HEK293 (cell line): ENCODE data around the gene WDR17.
A peak's percentile ranks its signal among the peaks of the same experiment; 100 is the strongest.

Experiments used
- CTCF ChIA-PET: fragments of 350-600 bp; formaldehyde crosslinking; extraction: SDS; loops from one replicate; lab custom pipeline; 2021; ENCODE audit warnings: antibody characterized with exemption; lab: Yijun Ruan, JAX
- POLR2A ChIA-PET: fragments of 300-600 bp; formaldehyde crosslinking; extraction: SDS; loops from one replicate; lab custom pipeline; 2020; ENCODE audit warnings: antibody characterized with exemption, inconsistent platforms; lab: Yijun Ruan, JAX
- H3K27ac ChIP-seq: fragments of 200-500 bp; sonication (Bioruptor generic); 2 replicates; pipeline ENCODE4 v1.5.1; 2014; ENCODE audit warnings: low read depth, low read length, control low read depth, inconsistent platforms; ENCODE audit errors: extremely low read depth
- H3K36me3 ChIP-seq, 2 experiments: fragments of 200-500 bp in 1 of 2; sonication (Bioruptor generic) in 1 of 2; 1 replicate in 1 of 2; 2 replicates in 1 of 2; pipeline ENCODE4 v1.5.1; 2014 to 2017; ENCODE audit warnings: inconsistent platforms in 2 of 2, low read length in 2 of 2; ENCODE audit not compliant: control insufficient read depth in 2 of 2, insufficient read depth in 1 of 2
- H3K4me1 ChIP-seq: fragments of 200-500 bp; sonication (Bioruptor generic); 2 replicates; pipeline ENCODE4 v1.5.1; 2014; ENCODE audit warnings: mild to moderate bottlenecking, low read length, inconsistent platforms; ENCODE audit not compliant: control insufficient read depth, insufficient read depth
- H3K4me3 ChIP-seq: 2 replicates; pipeline ENCODE4 v1.5.1; 2011; ENCODE audit warnings: low read depth, mild to moderate bottlenecking, control low read depth, low read length, moderate library complexity
- H3K9me3 ChIP-seq: fragments of 200-500 bp; sonication (Bioruptor generic); 2 replicates; pipeline ENCODE4 v1.5.1; 2014; ENCODE audit warnings: low read depth, low read length, inconsistent platforms; ENCODE audit not compliant: control insufficient read depth, insufficient read depth
- ATF2 ChIP-seq: fragments of 450-650 bp; formaldehyde crosslinking; IDR thresholded peaks from 2 replicates; pipeline ENCODE4 v1.5.1; 2016; ENCODE audit warnings: missing biosample characterization, missing genetic modification characterization, low read depth
- ELK4 ChIP-seq: IDR thresholded peaks from 2 replicates; pipeline ENCODE4 v1.6.1; 2011; ENCODE audit warnings: mild to moderate bottlenecking, low read depth, low read length, borderline replicate concordance
- GFI1B ChIP-seq: fragments of 450-650 bp; formaldehyde crosslinking; IDR thresholded peaks from 2 replicates; pipeline ENCODE4 v1.5.1; 2016; ENCODE audit warnings: missing biosample characterization, missing genetic modification characterization
- HOXC10 ChIP-seq: sonication (generic); formaldehyde crosslinking; IDR thresholded peaks from 2 replicates; pipeline ENCODE4 v1.8.1; 2023; ENCODE audit warnings: mild to moderate bottlenecking, missing genetic modification reagents
- KLF17 ChIP-seq: fragments of 450-650 bp; formaldehyde crosslinking; IDR thresholded peaks from 2 replicates; pipeline ENCODE4 v1.5.1; 2016; ENCODE audit warnings: missing biosample characterization, missing genetic modification characterization
- PRDM1 ChIP-seq: fragments of 450-650 bp; formaldehyde crosslinking; IDR thresholded peaks from 2 replicates; pipeline ENCODE4; 2016; ENCODE audit warnings: missing biosample characterization, missing genetic modification characterization
- REST ChIP-seq: fragments of 450-650 bp; formaldehyde crosslinking; IDR thresholded peaks from 2 replicates; pipeline ENCODE4 v1.5.1; 2016; ENCODE audit warnings: missing biosample characterization, missing genetic modification characterization
- SCRT2 ChIP-seq: fragments of 450-650 bp; formaldehyde crosslinking; IDR thresholded peaks from 2 replicates; pipeline ENCODE4 v1.5.1; 2016; ENCODE audit warnings: missing biosample characterization, missing genetic modification characterization
- SP3 ChIP-seq: fragments of 450-650 bp; formaldehyde crosslinking; IDR thresholded peaks from 2 replicates; pipeline ENCODE4 v1.5.1; 2016; ENCODE audit warnings: missing biosample characterization, missing genetic modification characterization
- ZBTB8A ChIP-seq: fragments of 450-650 bp; formaldehyde crosslinking; IDR thresholded peaks from 2 replicates; pipeline ENCODE4 v1.5.1; 2016; ENCODE audit warnings: missing biosample characterization, missing genetic modification characterization
- ZNF114 ChIP-seq: fragments of 450-650 bp; formaldehyde crosslinking; IDR thresholded peaks from 2 replicates; pipeline ENCODE4 v1.5.0; 2017; ENCODE audit warnings: missing biosample characterization, missing genetic modification characterization
- ZNF175 ChIP-seq: fragments of 450-650 bp; formaldehyde crosslinking; IDR thresholded peaks from 2 replicates; pipeline ENCODE4 v1.5.1; 2016; ENCODE audit warnings: missing biosample characterization, missing genetic modification characterization
- ZNF350 ChIP-seq: fragments of 450-650 bp; formaldehyde crosslinking; IDR thresholded peaks from 2 replicates; pipeline ENCODE4 v1.5.0; 2017; ENCODE audit warnings: missing biosample characterization, mild to moderate bottlenecking, missing genetic modification characterization
- ZNF514 ChIP-seq: fragments of 450-650 bp; formaldehyde crosslinking; IDR thresholded peaks from 2 replicates; pipeline ENCODE4 v1.5.1; 2016; ENCODE audit warnings: missing biosample characterization, missing genetic modification characterization
- ZNF610 ChIP-seq: fragments of 450-650 bp; formaldehyde crosslinking; IDR thresholded peaks from 2 replicates; pipeline ENCODE4 v1.5.1; 2016; ENCODE audit warnings: missing biosample characterization, missing genetic modification characterization, borderline replicate concordance
- ZNF626 ChIP-seq: fragments of 450-650 bp; sonication (Bioruptor Pico); formaldehyde crosslinking; IDR thresholded peaks from 2 replicates; pipeline ENCODE4 v1.5.1; 2018; ENCODE audit warnings: missing biosample characterization, missing genetic modification characterization, inconsistent platforms
- ZNF670 ChIP-seq: fragments of 450-650 bp; formaldehyde crosslinking; IDR thresholded peaks from 2 replicates; pipeline ENCODE4 v1.5.1; 2016; ENCODE audit warnings: missing biosample characterization, missing genetic modification characterization, low read depth
- TF ChIP-seq, protein P1 (sequence below): fragments of 450-650 bp; formaldehyde crosslinking; IDR thresholded peaks from 2 replicates; pipeline ENCODE4 v1.5.1; 2016; ENCODE audit warnings: missing biosample characterization, missing genetic modification characterization
- TF ChIP-seq, protein P2 (sequence below): fragments of 450-650 bp; formaldehyde crosslinking; optimal IDR thresholded peaks from 2 replicates; pipeline ENCODE3; 2016; ENCODE audit warnings: missing biosample characterization, mild to moderate bottlenecking, missing genetic modification characterization

Gene WDR17

GRCh38 chr4:176053785-176054184 lies 11.9 kb upstream of the WDR17 start:
- CTCF ChIA-PET: no interaction called here
- TF ChIP-seq ZNF114 (tag by site-specific recombination) (no peak), PRDM1 (no peak), ZNF626 (tag by site-specific recombination) (no peak), ZNF670 (tag by site-specific recombination) (no peak), ATF2 (tag by site-specific recombination) (no peak), ZNF175 (tag by site-specific recombination) (no peak), KLF17 (tag by site-specific recombination) (no peak), ZNF610 (tag by site-specific recombination) (no peak), GFI1B (no peak), ZBTB8A (tag by site-specific recombination) (no peak), ZNF350 (tag by site-specific recombination) (no peak), ZNF514 (tag by site-specific recombination) (no peak), HOXC10 (no peak), SP3 (tag by site-specific recombination) (no peak)
- TF ChIP-seq, protein P1, sequence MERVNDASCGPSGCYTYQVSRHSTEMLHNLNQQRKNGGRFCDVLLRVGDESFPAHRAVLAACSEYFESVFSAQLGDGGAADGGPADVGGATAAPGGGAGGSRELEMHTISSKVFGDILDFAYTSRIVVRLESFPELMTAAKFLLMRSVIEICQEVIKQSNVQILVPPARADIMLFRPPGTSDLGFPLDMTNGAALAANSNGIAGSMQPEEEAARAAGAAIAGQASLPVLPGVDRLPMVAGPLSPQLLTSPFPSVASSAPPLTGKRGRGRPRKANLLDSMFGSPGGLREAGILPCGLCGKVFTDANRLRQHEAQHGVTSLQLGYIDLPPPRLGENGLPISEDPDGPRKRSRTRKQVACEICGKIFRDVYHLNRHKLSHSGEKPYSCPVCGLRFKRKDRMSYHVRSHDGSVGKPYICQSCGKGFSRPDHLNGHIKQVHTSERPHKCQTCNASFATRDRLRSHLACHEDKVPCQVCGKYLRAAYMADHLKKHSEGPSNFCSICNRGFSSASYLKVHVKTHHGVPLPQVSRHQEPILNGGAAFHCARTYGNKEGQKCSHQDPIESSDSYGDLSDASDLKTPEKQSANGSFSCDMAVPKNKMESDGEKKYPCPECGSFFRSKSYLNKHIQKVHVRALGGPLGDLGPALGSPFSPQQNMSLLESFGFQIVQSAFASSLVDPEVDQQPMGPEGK (tag by site-specific recombination): no peak
- TF ChIP-seq, protein P2, sequence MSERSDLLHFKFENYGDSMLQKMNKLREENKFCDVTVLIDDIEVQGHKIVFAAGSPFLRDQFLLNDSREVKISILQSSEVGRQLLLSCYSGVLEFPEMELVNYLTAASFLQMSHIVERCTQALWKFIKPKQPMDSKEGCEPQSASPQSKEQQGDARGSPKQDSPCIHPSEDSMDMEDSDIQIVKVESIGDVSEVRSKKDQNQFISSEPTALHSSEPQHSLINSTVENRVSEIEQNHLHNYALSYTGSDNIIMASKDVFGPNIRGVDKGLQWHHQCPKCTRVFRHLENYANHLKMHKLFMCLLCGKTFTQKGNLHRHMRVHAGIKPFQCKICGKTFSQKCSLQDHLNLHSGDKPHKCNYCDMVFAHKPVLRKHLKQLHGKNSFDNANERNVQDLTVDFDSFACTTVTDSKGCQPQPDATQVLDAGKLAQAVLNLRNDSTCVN: no peak
- POLR2A ChIA-PET: no interaction called here
- Histone ChIP-seq H3K27ac (no peak overlapping the region), H3K36me3 (no peaks in the 10 kb centered on the region), H3K4me1 (no peaks in the 10 kb centered on the region), H3K4me3 (no peak overlapping the region), H3K9me3 (no peaks in the 10 kb centered on the region)

- ChIA-PET POLR2A (no interaction called here), CTCF (no interaction called here)
- H3K4me1 ChIP-seq: no peaks in the 10 kb centered on the region
These were observed 10.7 kb upstream of the WDR17 start for GRCh38 chr4:176054942-176055341.

More at GRCh38 chr4:176054942-176055341, 10.7 kb upstream of the WDR17 start:
- Histone ChIP-seq H3K9me3 (no peaks in the 10 kb centered on the region), H3K27ac (no peak overlapping the region), H3K4me3 (no peak overlapping the region), H3K36me3 (no peaks in the 10 kb centered on the region)
- TF ChIP-seq ELK4: no peak
- no peak for TF ChIP-seq REST
- peak; percentile 42 for TF ChIP-seq SCRT2 (tag by site-specific recombination)
